Posterior cingulate gyrus (tissue), 11 donors: ENCODE data around the gene ZNF674.

Experiments
- DNase-seq, 10 donors: peaks; one replicate each; pipeline versions ENCODE4 v3.0.0 to v3.0.0-alpha.2; 2020 to 2021; ENCODE audit warnings: mixed read lengths in 3 of 10
- intact Hi-C: fragments of 100-400 bp; cut with DNase I; formaldehyde crosslinking; loops from one replicate; pipeline ENCODE4 v1.15.1; 2023

The ZNF674 gene

DNA sequence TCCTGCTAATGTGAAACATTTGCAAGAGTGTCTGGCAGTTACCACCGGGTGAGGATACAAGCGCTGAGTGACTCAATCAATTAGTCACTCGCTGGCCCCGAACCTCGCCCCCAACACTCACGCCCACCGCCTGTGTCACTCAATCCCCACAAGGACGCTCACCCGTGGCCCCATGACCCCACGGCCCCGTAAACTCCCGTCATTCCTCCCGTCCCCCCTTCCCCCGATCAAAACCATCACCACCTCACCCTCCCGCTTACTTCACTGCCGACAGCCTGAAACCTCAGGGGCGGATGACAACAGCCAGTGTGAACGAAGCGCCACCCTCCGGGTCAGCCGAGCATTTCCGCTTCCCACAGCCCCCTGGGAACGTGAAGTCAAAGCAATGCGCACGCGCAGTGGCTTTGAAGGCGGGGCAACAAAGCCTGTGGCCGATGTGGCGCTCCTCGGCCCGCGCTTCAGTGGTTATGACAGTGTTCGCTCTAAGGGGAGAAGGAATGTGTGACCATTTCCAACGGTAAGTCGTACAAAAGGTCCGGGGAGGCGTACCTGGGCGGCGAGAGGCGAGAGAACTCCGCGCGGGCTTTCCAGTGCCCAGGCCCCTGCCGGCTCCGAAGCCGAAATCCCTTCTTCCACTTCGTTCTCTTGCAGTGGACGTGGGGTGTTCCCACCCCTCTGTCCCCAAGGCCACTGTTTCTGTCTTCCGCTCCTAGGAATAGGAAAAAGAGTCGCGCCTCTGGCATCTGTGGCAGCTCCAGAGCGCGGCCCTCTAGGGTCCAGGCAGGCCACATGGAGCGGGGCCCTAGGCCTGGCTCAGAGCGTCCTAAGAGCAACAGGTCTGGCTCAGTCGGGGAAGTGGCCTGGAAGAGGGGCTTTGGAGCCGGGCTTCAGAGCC is at the start of gene ZNF674:
Gene ZNF674, minus strand, starts transcription at position 311 of the 895 bp plus-strand sequence. CDS start 3,334 bp downstream, outside the sequence.
- intact Hi-C loops, result no loop called here
- peak; percentile 82 to 98 (median 89) for DNase-seq

DNA sequence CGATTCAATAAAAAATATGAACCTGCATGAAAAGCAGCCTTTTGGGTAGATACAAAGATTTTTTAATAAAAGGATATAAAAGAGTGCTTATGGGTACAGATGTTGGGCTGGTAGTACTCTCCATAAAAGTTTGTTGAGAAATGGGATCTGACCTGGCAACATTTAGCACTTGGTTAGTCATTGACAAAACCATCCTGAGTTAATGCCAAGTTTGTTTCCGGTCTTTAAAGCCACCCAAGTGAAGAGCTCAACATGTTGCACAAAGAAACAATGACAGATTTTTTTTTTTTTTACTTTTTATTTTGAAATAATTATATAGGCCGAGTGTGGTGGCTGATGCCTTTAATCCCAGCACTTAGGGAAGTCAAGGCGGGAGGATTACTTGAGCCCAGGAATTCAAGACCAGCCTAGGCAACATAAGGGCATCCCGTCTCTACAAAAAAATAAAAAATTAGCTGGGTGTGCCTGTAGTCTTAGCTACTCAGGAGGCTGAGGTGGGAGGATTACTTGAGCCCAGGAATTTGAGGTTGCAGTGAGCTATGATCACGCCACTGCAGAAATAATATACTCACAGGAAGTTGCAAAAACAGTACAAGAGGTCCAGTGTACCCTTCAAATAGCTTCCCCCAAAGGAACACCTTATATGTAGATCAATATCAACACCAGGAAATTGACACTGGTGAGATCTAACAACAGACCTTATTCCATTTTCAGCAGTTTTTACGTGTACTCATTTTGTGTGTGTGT is 44.9 kb upstream of the ZNF674 start:
- DNase-seq, result no peak
- intact Hi-C loops, result no loop called here

DNA sequence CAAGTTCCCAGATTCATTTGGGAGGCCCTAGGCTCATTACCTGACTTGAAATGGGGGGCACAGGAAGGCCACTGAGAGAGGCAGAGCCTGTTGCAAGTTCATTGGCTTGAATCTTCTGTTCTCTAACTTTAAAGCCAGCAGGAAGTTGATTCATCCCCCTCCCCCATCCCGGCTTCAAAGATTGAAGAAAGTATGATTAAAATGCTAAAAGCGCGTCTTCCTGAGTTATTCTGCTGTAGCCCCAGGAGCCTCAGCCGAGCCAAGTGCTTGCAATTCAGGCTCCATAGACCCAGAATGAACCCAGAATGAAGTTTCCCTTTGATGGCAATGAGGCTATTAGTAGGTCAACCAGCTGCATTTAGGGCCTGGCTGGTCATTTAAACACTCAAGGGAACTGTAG is 43.0 kb upstream of the ZNF674 start:
- intact Hi-C loops, result no loop called here
- DNase-seq, result peak in 1 of 10 donors; percentile 10

DNA sequence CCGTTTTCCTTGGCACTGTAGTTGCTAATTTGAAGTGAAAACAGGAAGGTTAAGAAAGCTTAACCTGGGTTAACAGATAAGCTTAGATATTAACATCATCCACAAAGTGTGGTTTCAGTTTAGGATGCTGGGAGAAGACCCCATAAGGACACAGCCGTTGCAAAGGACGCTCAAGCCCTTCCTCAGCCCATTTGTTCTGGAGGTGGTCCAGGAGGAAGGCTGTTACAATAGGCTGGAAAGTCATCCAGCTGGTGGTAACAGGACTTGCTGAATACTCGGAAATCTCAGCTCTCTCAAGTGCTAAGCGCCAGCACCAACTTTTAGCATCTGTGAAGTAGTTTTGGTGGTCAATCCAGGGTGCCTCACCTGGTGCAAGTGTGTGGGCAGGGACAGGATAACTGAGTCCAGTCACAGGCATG is 42.5 kb upstream of the ZNF674 start:
- intact Hi-C loops, result no loop called here
- DNase-seq, result no peak

DNA sequence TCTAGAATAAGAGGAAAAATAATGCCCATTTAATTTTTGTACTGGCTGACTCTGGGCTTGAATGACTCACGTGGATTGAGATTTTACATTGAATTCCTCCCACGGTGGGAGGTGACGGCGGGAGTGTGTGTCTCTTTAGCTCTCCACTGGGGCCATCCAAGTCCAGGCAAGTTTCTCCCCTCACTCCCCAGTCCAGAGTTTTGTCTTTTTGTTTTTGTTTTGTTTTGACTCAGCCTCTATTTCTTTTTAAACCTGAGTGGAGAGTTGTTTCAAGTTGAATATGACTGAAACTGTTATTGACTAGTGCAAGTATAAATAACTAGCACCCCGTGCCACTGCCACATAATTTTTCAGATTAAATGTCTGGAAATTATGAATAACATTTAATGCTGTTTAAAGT is 41.9 kb upstream of the ZNF674 start:
- intact Hi-C loops, result no loop called here
- no peak for DNase-seq

DNA sequence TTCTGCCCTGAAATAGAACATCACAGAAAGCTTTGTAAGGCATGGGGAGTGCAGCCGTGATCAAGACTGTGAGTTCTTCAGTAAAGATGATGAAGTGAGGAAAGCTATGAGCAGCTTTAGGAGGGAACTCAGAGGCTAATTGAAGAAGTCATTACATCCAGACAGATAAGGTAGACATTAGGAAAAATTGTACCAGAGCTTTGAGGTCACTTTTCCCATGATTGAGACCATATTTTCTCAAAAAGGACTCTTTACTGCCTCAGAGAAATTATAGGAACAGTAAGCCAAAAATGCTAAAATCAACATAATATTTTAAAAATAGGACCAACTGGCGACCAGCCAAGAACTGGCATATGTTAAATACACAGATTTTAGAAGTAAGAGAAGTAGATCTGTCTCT is 39.5 kb upstream of the ZNF674 start:
- intact Hi-C loops, result no loop called here

DNA sequence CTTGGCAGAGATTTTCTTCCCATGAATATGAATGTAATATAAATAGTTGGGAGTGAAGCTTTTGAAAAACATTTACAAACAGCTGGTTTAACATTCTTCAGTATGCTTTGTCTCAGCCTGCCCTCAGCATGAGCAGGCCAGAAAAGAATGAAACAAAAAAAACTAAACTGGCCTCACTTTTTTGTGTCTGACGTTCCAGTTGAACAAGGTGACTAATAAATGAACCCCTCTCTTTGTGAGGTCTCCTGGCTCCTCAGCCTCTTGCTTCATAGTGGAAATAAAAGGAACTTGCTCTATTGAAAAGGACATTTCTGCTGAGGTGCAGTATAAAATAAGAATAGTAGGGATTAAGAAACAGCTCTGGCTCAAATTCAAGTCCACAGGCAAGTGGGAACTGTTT is 37.7 kb upstream of the ZNF674 start:
- intact Hi-C loops, result no loop called here
- no peak for DNase-seq

More for the DNA sequence above, 39.5 kb upstream of the ZNF674 start:
- no peak for DNase-seq

DNA sequence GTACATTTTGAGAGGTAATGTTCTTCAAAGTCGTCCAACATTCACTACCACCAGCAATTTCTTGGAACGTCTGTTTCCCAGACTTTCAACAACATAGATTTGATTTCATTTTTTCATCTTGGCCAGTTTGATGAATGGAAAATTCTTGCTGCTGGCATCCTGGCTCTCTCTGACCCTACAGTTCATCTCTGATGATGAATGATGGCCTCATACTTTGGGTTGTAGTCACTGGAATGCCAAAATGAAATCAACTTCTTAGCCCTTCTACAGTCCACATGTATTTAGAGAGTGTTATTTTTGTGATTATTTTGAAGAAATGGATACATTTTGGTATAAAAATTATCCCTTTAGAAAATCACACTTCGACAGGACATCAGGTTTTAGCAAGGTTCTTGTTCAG is 37.1 kb upstream of the ZNF674 start:
- DNase-seq, result no peak
- intact Hi-C loops, result no loop called here

DNA sequence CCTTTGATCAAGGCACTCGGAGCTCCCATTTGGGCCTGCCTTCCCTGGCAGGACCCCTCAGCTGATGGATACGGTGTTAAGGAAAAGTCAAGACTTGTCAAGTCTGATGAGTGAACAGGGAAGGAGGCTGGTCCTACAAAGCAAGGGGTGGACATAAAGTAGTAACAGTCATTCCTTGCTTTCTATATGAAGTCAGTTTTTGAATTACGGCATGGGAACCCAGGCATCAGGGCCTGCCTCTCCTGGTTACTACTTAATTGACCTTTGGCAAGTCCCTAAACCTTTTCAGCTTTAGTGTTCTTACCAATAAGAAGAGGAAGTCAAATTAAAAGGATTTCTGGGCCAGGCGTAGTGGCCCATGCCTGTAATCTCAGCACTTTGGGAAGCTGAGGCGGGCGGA is 35.4 kb upstream of the ZNF674 start:
- DNase-seq, result no peak
- intact Hi-C loops, result no loop called here

DNA sequence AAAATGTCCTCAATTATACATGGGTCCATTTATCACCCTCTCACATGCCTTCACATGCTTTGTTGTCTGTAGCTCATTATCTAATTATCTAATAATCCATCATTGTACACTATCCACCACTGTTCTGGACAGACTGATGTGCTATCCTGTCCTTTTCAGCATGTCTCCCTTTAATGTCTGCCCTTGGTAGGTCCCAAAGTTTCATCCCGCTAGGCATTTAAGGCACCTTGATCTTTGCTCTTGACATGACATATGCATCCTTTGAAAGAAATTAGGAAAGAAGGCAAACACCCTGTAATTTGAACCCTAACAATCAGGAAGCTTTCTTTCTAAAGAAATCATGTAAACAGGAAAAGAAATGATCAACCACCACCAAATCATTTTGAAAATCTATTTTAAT is 34.0 kb upstream of the ZNF674 start:
- no peak for DNase-seq
- intact Hi-C loops, result loop anchor here (10.0 kb wide), 1 partner anchor 66 kb away; no protein-coding TSS in a partner anchor

DNA sequence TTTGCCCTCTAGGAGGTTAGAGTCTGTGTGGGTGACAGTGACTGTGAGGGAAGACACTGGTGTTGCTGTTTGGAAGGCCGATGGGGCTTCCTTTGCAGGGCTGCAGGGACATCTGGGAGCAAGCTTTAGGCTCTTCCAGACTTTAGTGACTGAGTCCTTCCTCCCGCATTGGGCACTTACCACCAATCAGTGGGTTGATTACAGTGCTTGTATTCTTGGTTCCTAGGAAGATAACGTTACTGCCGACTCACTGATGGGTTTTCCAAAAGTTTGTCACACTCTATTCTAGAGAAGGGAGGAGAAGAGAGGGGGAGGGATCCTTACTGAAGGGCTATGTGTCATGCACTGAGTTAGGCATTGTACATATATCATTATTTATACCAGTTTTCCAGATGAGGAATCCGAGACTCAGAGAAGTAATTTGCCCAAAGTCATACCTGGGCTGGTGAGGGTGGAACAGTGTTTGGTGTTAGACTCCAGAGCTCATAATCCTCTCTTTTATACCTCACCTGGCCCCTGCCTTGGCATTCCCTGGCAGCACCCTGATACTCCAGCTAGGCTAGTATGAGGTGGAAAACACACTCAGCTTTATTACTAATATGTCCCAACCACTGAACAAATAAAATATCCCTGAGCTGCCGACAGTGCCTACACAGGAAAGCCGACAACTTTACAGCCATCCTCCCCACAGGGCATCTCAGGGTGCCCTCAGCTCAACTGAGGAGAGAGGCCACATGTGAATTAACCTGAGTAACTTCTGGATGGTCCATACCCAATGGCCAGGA is 32.2 kb upstream of the ZNF674 start:
- no peak for DNase-seq
- intact Hi-C loops, result loop anchor here (10.0 kb wide), 1 partner anchor 67 kb away; no protein-coding TSS in a partner anchor

DNA sequence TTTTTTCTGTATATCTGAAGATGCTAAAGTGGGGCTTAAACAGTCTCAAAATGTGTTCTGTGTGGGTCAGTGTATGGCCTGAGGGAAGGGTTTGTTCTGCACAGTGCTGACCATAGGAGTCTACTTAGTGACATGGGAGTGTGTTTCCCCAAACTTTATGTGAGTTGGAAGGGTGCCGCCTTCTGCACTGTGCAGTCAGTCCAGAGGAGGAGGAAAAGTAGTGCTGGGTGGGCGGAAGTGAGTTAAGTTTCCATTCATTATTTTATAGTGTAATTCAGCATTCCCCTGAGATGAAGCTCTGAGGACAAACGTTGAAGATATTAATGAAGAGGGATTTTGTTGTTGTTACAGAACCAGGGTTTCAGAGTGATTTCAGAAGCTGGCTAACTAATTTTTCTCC is 31.2 kb upstream of the ZNF674 start:
- no peak for DNase-seq

DNA sequence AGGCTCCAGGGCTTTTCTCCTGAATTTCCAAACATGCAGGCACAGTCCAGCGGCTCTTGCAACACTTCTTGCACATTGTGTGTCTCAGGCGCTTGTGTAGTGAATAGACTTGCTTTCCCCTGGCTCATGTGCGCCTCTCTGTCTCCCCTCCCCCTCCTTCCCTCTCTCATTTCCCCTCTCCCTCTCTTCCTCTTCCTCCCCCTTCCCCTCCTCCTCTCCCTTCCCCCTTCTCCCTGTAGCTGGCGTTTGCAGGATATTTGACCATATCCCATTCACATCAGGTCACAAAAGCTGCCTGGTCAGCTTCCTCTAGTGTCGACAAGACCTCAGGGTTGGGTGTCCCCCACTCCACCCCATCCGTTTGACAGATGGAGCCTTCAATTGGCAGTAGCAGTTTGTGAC is 30.8 kb upstream of the ZNF674 start:
- peak in 1 of 10 donors; percentile 17 for DNase-seq
- intact Hi-C loops, result loop anchor here (10.0 kb wide), 1 partner anchor 69 kb away; no protein-coding TSS in a partner anchor

More for the DNA sequence above, 31.2 kb upstream of the ZNF674 start:
- intact Hi-C loops, result loop anchor here (10.0 kb wide), 1 partner anchor 68 kb away; no protein-coding TSS in a partner anchor

DNA sequence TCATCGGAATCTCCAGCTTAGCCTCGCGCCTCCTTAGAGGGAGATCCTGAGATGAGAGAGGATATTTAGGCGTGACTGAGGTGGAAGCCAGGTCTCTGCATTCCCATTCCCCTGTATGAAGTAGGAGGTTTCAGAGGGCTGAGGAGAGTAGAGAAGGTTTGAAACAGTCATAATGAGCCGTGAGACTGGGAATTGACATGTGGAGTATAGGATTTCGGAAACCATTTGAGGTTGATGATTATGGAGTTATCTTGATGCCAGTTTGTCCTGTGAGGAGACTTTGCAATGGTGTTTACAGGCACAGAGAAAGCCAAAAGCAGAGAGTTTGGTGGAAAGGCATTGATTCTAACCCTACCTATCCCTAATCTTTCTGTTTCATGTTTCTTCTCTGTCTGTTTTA is 30.4 kb upstream of the ZNF674 start:
- intact Hi-C loops, result loop anchor here (10.0 kb wide), 1 partner anchor 69 kb away; no protein-coding TSS in a partner anchor
- DNase-seq, result no peak

DNA sequence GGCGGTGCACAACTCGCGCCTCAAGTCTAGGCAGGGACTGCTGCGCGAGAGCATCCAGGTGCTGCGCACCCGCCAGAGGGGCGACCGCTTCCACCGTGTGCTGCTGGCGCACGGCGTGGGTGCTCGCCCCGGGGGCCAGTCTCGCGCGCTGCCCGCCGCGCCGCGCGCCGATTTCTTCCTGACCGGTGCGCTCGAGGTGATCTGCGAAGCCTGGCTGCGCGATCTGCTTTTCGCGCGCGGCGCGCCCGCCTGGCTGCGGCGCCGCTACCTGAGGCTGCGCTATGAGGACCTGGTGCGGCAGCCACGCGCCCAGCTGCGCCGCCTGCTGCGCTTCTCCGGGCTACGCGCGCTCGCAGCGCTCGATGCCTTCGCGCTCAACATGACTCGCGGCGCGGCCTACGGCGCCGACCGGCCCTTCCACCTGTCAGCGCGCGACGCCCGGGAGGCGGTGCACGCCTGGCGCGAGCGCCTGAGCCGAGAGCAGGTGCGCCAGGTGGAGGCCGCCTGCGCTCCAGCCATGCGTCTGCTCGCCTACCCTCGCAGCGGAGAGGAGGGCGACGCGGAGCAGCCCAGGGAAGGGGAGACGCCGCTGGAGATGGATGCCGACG is 29.7 kb upstream of the ZNF674 start:
- peak in 1 of 10 donors; percentile 85 for DNase-seq

DNA sequence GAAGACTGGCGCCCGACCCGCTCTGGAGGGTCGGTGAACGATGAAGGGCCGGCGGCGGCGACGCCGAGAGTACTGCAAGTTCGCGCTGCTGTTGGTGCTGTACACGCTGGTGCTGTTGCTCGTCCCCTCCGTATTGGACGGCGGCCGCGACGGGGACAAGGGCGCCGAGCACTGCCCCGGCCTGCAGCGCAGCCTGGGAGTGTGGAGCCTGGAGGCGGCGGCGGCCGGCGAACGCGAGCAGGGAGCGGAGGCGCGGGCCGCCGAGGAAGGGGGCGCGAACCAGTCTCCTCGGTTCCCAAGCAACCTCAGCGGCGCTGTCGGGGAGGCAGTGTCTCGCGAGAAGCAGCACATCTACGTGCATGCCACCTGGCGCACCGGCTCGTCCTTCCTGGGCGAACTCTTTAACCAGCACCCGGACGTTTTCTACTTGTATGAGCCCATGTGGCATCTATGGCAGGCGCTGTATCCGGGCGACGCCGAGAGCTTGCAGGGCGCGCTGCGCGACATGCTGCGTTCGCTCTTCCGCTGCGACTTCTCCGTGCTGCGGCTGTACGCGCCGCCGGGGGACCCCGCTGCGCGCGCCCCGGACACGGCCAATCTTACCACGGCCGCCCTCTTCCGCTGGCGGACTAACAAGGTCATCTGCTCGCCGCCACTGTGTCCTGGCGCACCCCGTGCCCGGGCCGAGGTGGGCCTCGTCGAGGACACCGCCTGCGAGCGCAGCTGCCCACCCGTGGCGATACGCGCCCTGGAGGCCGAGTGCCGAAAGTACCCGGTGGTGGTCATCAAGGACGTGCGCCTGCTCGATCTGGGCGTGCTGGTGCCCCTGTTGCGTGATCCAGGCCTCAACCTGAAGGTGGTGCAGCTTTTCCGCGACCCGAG is 28.9 kb upstream of the ZNF674 start:
- DNase-seq, result peak in 5 of 10 donors; percentile 12 to 88 (median 33)
- intact Hi-C loops, result loop anchor here (10.0 kb wide), 1 partner anchor 71 kb away; no protein-coding TSS in a partner anchor

More for the DNA sequence above, 29.7 kb upstream of the ZNF674 start:
- intact Hi-C loops, result loop anchor here (10.0 kb wide), 1 partner anchor 70 kb away; no protein-coding TSS in a partner anchor

DNA sequence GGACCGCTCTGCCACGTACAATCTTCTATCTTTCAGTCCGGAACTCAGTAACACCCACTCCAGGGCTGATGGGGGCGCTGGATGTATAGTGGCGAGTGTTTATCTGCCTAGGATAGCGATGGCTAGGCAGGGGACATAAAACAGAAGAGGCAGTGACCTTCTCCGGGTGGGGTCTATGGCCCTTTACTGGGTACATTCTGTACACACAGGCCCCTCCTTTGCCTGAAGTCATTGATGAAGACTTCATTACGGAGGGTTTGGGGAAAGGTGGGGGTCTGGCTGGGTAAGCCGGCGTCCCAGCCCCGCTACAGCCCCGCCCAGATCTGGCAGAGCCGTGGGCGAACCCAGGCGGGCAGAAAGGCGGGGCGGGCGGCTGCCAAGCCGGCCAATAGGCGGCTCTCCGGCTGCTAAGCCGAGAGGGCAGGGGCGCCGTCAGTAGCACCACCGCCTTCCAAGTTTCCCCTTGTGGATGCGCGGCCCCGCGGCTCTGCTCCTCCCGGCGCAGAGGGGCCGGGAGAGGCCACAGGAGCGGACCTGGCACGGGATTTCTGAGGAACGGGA is 28.2 kb upstream of the ZNF674 start, which contains the start of gene CHST7:
Gene CHST7, plus strand, starts transcription at position 435 of the 561 bp plus-strand sequence. CDS start 167 bp downstream, outside the sequence.
- intact Hi-C loops, result loop anchor here (10.0 kb wide), 1 partner anchor 71 kb away; no protein-coding TSS in a partner anchor
- peak; percentile 16 to 88 (median 40) for DNase-seq

DNA sequence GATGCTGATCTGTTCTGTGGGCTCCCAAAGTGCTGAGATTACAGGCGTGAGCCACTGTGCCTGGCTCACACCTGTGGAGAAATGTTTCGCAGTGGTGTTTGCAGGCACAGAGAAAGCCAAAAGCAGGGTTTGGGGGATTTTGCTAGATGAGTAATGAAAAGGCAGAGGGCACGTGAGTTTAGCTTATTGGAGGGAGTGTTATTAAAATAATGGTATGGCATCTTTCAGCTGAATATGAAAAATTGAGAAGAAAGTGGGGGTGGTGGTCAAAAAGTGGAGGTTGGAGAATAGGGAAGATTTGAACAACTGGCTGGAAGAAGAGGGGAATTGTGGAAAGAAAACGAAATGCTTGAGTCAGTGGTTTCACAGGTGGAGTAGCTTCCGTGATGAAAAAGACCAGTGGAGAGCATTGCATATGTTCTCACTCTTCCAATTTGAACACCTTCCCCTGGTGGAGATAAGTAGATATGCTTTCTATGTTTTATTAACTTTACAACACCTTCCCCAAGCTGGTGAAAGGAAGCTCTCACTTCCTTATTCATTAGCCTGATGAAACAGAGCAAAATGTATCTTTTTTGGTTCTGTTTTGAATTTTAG is 27.2 kb upstream of the ZNF674 start:
- DNase-seq, result no peak
- intact Hi-C loops, result loop anchor here (10.0 kb wide), 1 partner anchor 72 kb away; no protein-coding TSS in a partner anchor
